Kidney (tissue), 14 donors: Measurements from ENCODE around the gene GLG1. TPM values are rescaled to one million over a fixed set of nuclear protein-coding genes. Genes with fewer than 3 reads are reported as not detected.

Experiments
- DNase-seq, 5 donors: peaks; one replicate each; pipeline ENCODE4 v3.0.0-alpha.2; 2013 to 2020
- FAIRE-seq: peaks from 2 replicates; lab custom pipeline; 2012; peaks lifted over from hg19 to GRCh38; lab: Jason Lieb, UNC
- H3K27ac ChIP-seq, 2 donors: one replicate each; pipeline ENCODE4 v1.7.0; 2013; ENCODE audit warnings: low read depth in 2 of 2, low read length in 2 of 2, inconsistent platforms in 1 of 2
- H3K27me3 ChIP-seq: one replicate; pipeline ENCODE4 v1.7.1; 2013; ENCODE audit warnings: low read length, inconsistent platforms; ENCODE audit not compliant: control insufficient read depth, insufficient read depth
- H3K36me3 ChIP-seq, 3 donors: one replicate each; pipeline versions ENCODE4 v1.7.0 to v1.7.1; 2013; ENCODE audit warnings: low read length in 3 of 3, control low read depth in 1 of 3, inconsistent platforms in 1 of 3; ENCODE audit not compliant: insufficient read depth in 3 of 3, control insufficient read depth in 2 of 3
- H3K4me1 ChIP-seq, 3 donors: one replicate each; pipeline versions ENCODE4 v1.7.0 to v1.7.1; 2013; ENCODE audit warnings: low read length in 3 of 3, inconsistent platforms in 1 of 3, low read depth in 1 of 3; ENCODE audit not compliant: control insufficient read depth in 2 of 3, insufficient read depth in 2 of 3
- H3K4me3 ChIP-seq, 3 donors: one replicate each; pipeline versions ENCODE4 v1.7.0 to v1.8.1; 2013; ENCODE audit warnings: low read length in 3 of 3, control low read depth in 1 of 3, inconsistent platforms in 1 of 3
- H3K9ac ChIP-seq, 3 donors: one replicate each; pipeline versions ENCODE4 v1.7.0 to v1.7.1; 2013; ENCODE audit warnings: low read length in 3 of 3, control low read depth in 1 of 3, inconsistent platforms in 1 of 3
- H3K9me3 ChIP-seq, 3 donors: one replicate each; pipeline versions ENCODE4 v1.7.0 to v1.7.1; 2013; ENCODE audit warnings: low read length in 3 of 3, control low read depth in 1 of 3, inconsistent platforms in 1 of 3; ENCODE audit not compliant: control insufficient read depth in 2 of 3, insufficient read depth in 1 of 3
- CTCF ChIP-seq: IDR thresholded peaks from 3 replicates; pipeline ENCODE4 v1.5.1; 2012; ENCODE audit warnings: mild to moderate bottlenecking, moderate library complexity, borderline replicate concordance; ENCODE audit not compliant: insufficient read depth; ENCODE audit errors: extremely low read depth
- intact Hi-C: fragments of 100-400 bp; cut with DNase I; formaldehyde crosslinking; loops from one replicate; pipeline ENCODE4 v1.11.1; 2022
- polyA plus RNA-seq: library from polyadenylated mRNA; stranded (reverse); fragments of 350-450 nt; fragmentation: Illumina TruSeq; extraction: RNeasy Lipid Tissue Mini Kit (QIAGEN cat#74804); gene quantifications from one replicate; pipeline ENCODE4 v1.2.3, GENCODE V29; 2014; ENCODE audit warnings: low read depth, low replicate concordance; ENCODE audit not compliant: insufficient read depth
- total RNA-seq: library from RNA; stranded (reverse); fragmentation: NEBNext Ultra II Directional; extraction: Animal tissue kit (Norgen Biotek cat#: 25700); gene quantifications from one replicate; pipeline ENCODE4 v1.2.1, GENCODE V29; 2021
- donor health status: control.
- donor health status: control.
- donor health status: control.
- donor health status: control.
- donor health status: control.
- donor health status: DM: yes; HTN: yes; CAD: no.
- donor health status: Normal renal cell carcinoma (clear cell type).

Gene GLG1
- total and polyA plus RNA-seq, 2 donors from 2014 or later = 58.8 to 167 TPM

DNA sequence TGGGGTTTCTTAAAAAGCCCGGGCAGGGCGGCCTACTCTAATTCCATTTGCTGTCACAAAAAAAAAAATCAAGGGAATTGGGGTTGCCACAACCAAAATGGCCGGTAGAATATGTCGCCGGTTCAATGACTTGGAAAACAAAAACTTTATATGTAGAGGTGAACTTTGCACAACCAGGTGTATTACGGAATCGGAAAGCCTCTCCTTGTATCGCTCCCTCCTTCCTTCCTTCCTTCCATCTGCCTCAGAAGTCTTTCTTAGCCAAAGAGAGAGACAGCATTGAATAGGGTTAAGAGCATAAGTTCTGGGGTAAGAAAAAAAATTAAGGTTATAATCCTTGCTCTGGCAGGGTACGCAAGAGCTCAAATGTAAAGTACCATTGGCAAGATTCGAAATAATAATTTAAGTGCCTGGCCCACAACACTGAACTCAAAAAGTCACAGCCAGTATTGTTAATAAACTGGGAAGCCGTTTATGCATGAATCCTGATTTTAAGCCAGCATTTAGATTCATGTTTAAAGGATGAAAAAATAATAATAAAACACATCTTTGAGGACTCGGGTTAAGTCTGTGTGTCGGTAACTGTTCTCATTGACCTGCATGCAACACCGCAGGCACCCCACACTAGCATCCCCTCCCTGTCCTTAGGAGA, 522 bp upstream of the GLG1 start:
- H3K27me3 ChIP-seq = no peaks in the 10 kb centered on the region
- no peaks in the 10 kb centered on the region for H3K9me3 ChIP-seq
- intact Hi-C loops = no loop called here
- no peak for TF ChIP-seq CTCF
- peak overlapping the region; percentile 63 to 90 for H3K27ac ChIP-seq
- H3K9ac ChIP-seq = peak overlapping the region; percentile 50 to 64 (median 58)
- no peak for DNase-seq
- peaks cover 0 to 11% (median 5%) of the 10 kb centered on the region in 3 donors for H3K4me1 ChIP-seq
- peak overlapping the region; percentile 83 to 87 (median 86) for H3K4me3 ChIP-seq
- no peaks in the 10 kb centered on the region for H3K36me3 ChIP-seq
- no peak for FAIRE-seq

- peaks cover 0 to 11% (median 5%) of the 10 kb centered on the region in 3 donors for H3K4me1 ChIP-seq
- peak overlapping the region; percentile 58 to 93 (median 83) for H3K9ac ChIP-seq
- no peaks in the 10 kb centered on the region for H3K9me3 ChIP-seq
- H3K27me3 ChIP-seq = no peaks in the 10 kb centered on the region
- DNase-seq = peak in 1 of 5 donors; percentile 20
- no peaks in the 10 kb centered on the region for H3K36me3 ChIP-seq
- peak overlapping the region; percentile 87 to 90 for H3K27ac ChIP-seq
- no peak for FAIRE-seq
- intact Hi-C loops = no loop called here
- no peak for TF ChIP-seq CTCF
- H3K4me3 ChIP-seq = peak overlapping the region; percentile 83 to 87 (median 86)
These were observed 981 bp downstream of the GLG1 start for GRCh38 chr16:74605746-74606520.

- peak overlapping the region; percentile 83 to 87 (median 86) for H3K4me3 ChIP-seq
- H3K27ac ChIP-seq = no peak overlapping the region
- H3K36me3 ChIP-seq = no peaks in the 10 kb centered on the region
- FAIRE-seq = no peak
- H3K4me1 ChIP-seq = peaks cover 0 to 11% (median 5%) of the 10 kb centered on the region in 3 donors
- DNase-seq = no peak
- no peak for TF ChIP-seq CTCF
- H3K9me3 ChIP-seq = no peaks in the 10 kb centered on the region
- H3K9ac ChIP-seq = peak overlapping the region; percentile 58 to 93 (median 83)
- intact Hi-C loops = no loop called here
- no peaks in the 10 kb centered on the region for H3K27me3 ChIP-seq
These were observed 1.6 kb downstream of the GLG1 start for GRCh38 chr16:74605332-74605731.
